GM12874 (cell line): ENCODE measurements around the gene SPEN.

Experiments
- CTCF ChIP-seq: IDR thresholded peaks from 2 replicates; pipeline ENCODE4 v1.5.1; 2011; ENCODE audit warnings: low read depth, mild to moderate bottlenecking, control low read depth, low read length, moderate library complexity; ENCODE audit not compliant: insufficient read depth

Gene SPEN

GRCh38 chr1:15885701-15886610, 38.4 kb downstream of the SPEN start:
- TF ChIP-seq CTCF, result no peak

- TF ChIP-seq CTCF, result no peak
Measured at GRCh38 chr1:15886611-15887167, 39.2 kb downstream of the SPEN start.

GRCh38 chr1:15895233-15895632, 47.7 kb downstream of the SPEN start:
- no peak for TF ChIP-seq CTCF

GRCh38 chr1:15899266-15899665, 51.8 kb downstream of the SPEN start:
- TF ChIP-seq CTCF, result no peak

GRCh38 chr1:15900662-15901279, 53.3 kb downstream of the SPEN start:
- no peak for TF ChIP-seq CTCF

GRCh38 chr1:15902882-15903281, 55.4 kb downstream of the SPEN start:
- no peak for TF ChIP-seq CTCF

GRCh38 chr1:15908597-15908996, 61.1 kb downstream of the SPEN start:
- TF ChIP-seq CTCF, result no peak
